Esophagus muscularis mucosa (tissue), 3 donors: Measurements from ENCODE around the gene DYNLRB1.
"Not testable (repeated sequence)": the region's sequence is repeated elsewhere in the genome, so short reads cannot be mapped to it uniquely, and the experiment has no call there.

Source experiments
- CTCF ChIP-seq, 3 experiments: fragments of 200-600 bp in 2 of 3; fragments of 450-650 bp in 1 of 3; sonication (generic) in 2 of 3; IDR thresholded peaks; one replicate each; pipeline ENCODE4 v1.5.1; 2017 to 2019; ENCODE audit warnings: antibody characterized with exemption in 3 of 3, mild to moderate bottlenecking in 2 of 3, moderate library complexity in 1 of 3
- POLR2A ChIP-seq: fragments of 450-650 bp; IDR thresholded peaks from one replicate; pipeline ENCODE4 v1.6.1; 2017; ENCODE audit warnings: antibody characterized with exemption, moderate library complexity, mild to moderate bottlenecking, low read depth
- POLR2AphosphoS5 ChIP-seq, 2 donors: sonication (generic); formaldehyde crosslinking; IDR thresholded peaks; one replicate each; pipeline ENCODE4 v1.6.1; 2017; ENCODE audit warnings: antibody characterized with exemption in 2 of 2

- not testable (repeated sequence) for TF ChIP-seq CTCF (IDR thresholded peaks at IDR 0.05); POLR2AphosphoS5 (IDR thresholded peaks at IDR 0.05); POLR2A
Measured at GRCh38 chr20:34483585-34484220, 32.5 kb upstream of the DYNLRB1 start.
